Measurements from ENCODE around the gene GPR37. TPM values are rescaled to one million over a fixed set of nuclear protein-coding genes. Genes with fewer than 3 reads are reported as not detected.

GPR37 gene
- total and polyA plus RNA-seq, 8 donors, result 2.0 to 6.9 (median 5.3) TPM

DNA sequence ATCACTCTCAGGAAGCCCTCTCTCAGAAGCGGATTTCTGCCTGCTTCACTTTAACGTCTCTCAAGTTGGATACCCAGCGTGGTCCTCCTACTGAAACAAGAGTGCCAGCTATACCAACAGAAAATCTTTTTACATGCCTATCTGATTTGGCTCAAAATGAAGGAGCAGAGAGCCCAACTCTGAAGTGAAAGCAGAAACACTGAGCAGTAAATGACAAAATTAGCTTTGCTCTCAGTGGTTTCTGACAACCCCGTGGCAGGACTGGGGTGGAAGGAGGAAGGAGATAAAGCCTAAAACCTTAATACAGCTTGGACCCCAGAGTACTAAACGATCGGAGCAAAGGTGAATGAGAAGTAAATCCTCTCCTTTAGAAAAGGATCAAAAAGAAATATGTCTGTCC is 25.1 kb upstream of the GPR37 start:
- ATAC-seq, result no peak
- Histone ChIP-seq H3K27me3 (no peaks in the 10 kb centered on the region), H3K4me3 (no peak overlapping the region), H3K27ac (no peak overlapping the region), H3K36me3 (no peaks in the 10 kb centered on the region), H3K4me1 (no peaks in the 10 kb centered on the region), H3K9me3 (no peaks in the 10 kb centered on the region)
- TF ChIP-seq, protein P1, sequence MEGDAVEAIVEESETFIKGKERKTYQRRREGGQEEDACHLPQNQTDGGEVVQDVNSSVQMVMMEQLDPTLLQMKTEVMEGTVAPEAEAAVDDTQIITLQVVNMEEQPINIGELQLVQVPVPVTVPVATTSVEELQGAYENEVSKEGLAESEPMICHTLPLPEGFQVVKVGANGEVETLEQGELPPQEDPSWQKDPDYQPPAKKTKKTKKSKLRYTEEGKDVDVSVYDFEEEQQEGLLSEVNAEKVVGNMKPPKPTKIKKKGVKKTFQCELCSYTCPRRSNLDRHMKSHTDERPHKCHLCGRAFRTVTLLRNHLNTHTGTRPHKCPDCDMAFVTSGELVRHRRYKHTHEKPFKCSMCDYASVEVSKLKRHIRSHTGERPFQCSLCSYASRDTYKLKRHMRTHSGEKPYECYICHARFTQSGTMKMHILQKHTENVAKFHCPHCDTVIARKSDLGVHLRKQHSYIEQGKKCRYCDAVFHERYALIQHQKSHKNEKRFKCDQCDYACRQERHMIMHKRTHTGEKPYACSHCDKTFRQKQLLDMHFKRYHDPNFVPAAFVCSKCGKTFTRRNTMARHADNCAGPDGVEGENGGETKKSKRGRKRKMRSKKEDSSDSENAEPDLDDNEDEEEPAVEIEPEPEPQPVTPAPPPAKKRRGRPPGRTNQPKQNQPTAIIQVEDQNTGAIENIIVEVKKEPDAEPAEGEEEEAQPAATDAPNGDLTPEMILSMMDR (IDR thresholded peaks at IDR 0.05), result no peak
- intact Hi-C loops (cut with DNase I), result no loop called here
- no peak for DNase-seq

DNA sequence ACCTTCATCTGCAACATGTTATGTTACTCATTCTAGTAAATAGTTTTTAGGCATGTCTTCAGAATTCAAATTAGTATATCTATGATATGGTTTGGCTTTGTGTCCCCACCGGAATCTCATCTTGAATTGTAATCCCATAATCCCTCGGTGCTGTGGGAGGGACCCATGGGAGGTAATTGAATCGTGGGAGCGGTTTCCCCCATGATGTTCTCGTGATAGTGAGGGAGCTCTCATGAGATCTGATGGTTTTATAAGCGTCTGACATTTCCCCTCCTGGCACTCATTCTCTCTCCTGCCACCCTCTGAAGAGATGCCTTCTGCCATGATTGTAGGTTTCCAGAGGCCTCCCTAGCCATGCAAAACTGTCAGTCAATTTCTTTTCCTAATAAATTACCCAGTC is 20.4 kb upstream of the GPR37 start:
- TF ChIP-seq, protein P1 (IDR thresholded peaks at IDR 0.05), result no peak

DNA sequence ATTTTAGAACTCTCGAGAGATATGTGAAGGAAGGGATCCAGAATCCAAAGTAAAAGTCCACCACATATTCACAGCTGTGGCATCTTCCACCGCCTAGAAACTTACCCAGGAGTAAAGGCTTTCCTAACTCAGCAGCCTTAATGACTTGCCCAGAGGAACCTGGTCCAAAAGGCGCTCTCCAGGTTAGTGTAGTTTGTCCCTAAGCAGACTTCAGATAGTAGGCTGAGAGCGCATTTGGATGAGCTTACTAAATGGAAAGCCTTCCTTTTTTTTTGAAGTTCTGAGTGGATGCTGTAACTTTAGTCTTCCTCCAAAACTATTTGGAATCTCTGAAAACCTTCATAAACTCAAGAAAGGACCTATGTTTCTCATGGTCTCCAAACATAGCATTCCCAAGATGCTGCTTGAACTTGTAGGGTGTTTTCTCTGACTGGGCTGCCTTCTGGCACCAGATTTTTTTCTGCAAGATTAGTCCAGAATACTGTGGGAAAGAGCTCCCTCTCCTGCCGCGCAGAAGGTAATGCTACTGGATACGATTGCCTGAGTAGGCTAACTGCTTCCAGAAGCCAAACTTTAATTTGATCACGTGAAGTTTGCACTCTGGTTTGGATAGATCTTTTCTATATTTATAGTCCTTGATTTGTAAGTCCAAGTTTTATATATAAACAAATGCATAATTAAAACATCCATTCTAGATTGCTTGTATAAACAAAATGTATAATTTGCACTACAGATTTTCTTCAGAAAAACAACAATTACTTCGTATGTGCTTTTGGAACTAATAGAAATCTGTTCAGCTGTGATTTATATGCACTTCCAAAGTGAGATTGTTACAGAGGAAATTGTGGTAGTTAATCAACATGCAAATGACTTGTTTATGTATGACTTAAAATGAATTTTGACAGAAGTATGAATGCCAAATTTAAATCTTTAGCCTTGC is 19.6 kb upstream of the GPR37 start:
- ATAC-seq, result peak; percentile 93

More for the DNA sequence above, 20.4 kb upstream of the GPR37 start:
- Histone ChIP-seq H3K36me3 (no peaks in the 10 kb centered on the region), H3K27ac (no peak overlapping the region), H3K4me3 (no peak overlapping the region), H3K4me1 (no peaks in the 10 kb centered on the region), H3K27me3 (no peaks in the 10 kb centered on the region), H3K9me3 (no peaks in the 10 kb centered on the region)
- ATAC-seq, result no peak
- DNase-seq, result no peak
- intact Hi-C loops (cut with DNase I), result loop anchor here in 1 of 2 donors (10.0 kb wide), 1 partner anchor 631 kb away; no protein-coding TSS in a partner anchor

DNA sequence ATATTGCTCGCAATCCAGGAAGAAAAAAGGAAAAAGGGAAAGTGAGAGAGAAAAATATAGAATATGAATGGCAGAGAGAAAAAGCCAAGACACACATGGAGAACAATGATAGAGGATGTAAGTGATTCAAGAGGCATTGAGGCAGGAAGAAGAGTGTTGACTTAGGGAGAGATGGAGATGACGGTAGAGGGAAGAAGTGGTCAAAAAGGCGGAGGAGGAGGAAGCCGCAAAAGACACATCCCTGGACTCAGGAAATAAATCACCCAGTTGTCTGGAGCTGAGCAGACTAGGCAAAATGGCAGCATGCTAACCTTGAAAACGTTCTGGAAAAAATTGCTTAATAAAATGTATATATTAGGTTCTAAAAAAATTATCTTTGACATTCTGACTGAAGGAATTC is 17.7 kb upstream of the GPR37 start:
- no peak overlapping the region for H3K4me3 ChIP-seq
- intact Hi-C loops (cut with DNase I), result loop anchor here in 1 of 2 donors (10.0 kb wide), 1 partner anchor 628 kb away; no protein-coding TSS in a partner anchor
- no peaks in the 10 kb centered on the region for H3K27me3 ChIP-seq
- no peak for ATAC-seq
- TF ChIP-seq, protein P1 (IDR thresholded peaks at IDR 0.05), result no peak
- no peaks in the 10 kb centered on the region for H3K36me3 ChIP-seq
- H3K27ac ChIP-seq, result no peak overlapping the region
- H3K4me1 ChIP-seq, result no peaks in the 10 kb centered on the region
- no peak for DNase-seq
- H3K9me3 ChIP-seq, result no peaks in the 10 kb centered on the region

More for the DNA sequence above, 19.6 kb upstream of the GPR37 start:
- intact Hi-C loops (cut with DNase I), result loop anchor here in 1 of 2 donors (10.0 kb wide), 1 partner anchor 630 kb away; no protein-coding TSS in a partner anchor
- Histone ChIP-seq H3K36me3 (no peaks in the 10 kb centered on the region), H3K4me3 (no peak overlapping the region), H3K27ac (no peak overlapping the region), H3K27me3 (no peaks in the 10 kb centered on the region), H3K4me1 (no peaks in the 10 kb centered on the region), H3K9me3 (no peaks in the 10 kb centered on the region)
- DNase-seq, result peak in 2 of 4 donors; percentile 69 to 85
- TF ChIP-seq, protein P1 (IDR thresholded peaks at IDR 0.05), result peak; percentile 63 to 71

All from left lung (tissue), 10 donors.